Measurements from ENCODE around the gene F3.
A peak's percentile ranks its signal among the peaks of the same experiment; 100 is the strongest.

Gene F3

DNA sequence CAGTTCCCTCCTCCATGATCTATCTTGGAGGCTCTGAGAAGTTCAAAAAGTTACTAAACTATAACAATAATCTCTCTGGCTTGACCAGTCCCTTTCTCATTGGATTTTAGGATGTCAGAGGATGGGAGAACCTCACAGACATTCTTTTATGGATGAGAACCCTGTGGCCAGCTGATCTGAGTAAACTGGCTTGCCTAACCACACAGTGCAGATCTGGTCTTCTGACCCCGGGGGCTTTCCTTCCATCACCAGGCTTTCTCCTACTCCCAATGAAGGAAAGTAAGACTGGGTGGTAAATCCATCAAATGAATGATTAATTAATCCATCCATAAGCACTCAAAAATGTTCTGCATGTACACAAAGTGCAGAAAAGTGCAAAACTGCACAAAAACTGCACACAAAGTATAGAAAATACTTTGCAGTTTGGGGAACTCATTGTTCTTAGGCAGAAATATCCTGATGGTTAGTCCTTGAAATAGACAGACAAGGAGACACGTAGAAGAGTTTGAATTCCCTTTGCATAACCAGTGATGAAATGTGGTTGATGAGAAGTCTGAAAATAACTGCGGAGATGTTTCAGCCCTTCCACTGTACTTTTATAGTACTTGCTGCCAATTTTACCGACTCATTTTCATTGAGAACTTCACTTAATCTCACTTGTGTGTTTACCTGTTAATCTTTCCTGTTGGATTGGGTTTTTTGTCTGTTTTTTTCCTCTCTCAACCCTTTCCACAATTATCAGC lies 2.5 kb upstream of the F3 start:
- Mint-ChIP-seq H3K27me3 (ENCODE audit: low read depth) (peaks cover 78% of the 10 kb centered on the region), H3K36me3 (ENCODE audit: low read depth) (no peaks in the 10 kb centered on the region), H3K4me1 (ENCODE audit: low read depth) (peaks cover 13% of the 10 kb centered on the region), H3K4me3 (no peak overlapping the region), H3K9me3 (no peaks in the 10 kb centered on the region), H3K27ac (no peak overlapping the region)
- DNase-seq (ENCODE audit: low spot score), result no peak

- H3K4me1 Mint-ChIP-seq (ENCODE audit: low read depth), result peaks cover 13% of the 10 kb centered on the region
- DNase-seq (ENCODE audit: low spot score), result no peak
- H3K36me3 Mint-ChIP-seq (ENCODE audit: low read depth), result no peaks in the 10 kb centered on the region
- no peaks in the 10 kb centered on the region for H3K9me3 Mint-ChIP-seq
- H3K27me3 Mint-ChIP-seq (ENCODE audit: low read depth), result peaks cover 79% of the 10 kb centered on the region
- H3K27ac Mint-ChIP-seq, result no peak overlapping the region
- peak overlapping the region; percentile 85 for H3K4me3 Mint-ChIP-seq
Observed at GRCh38 chr1:94543001-94543400, 1.4 kb upstream of the F3 start.

GRCh38 chr1:94542088-94542870 lies 720 bp upstream of the F3 start:
- peak overlapping the region; percentile 85 for H3K4me3 Mint-ChIP-seq
- no peak overlapping the region for H3K27ac Mint-ChIP-seq
- DNase-seq (ENCODE audit: low spot score), result no peak
- H3K9me3 Mint-ChIP-seq, result no peaks in the 10 kb centered on the region
- peaks cover 13% of the 10 kb centered on the region for H3K4me1 Mint-ChIP-seq (ENCODE audit: low read depth)
- H3K27me3 Mint-ChIP-seq (ENCODE audit: low read depth), result peaks cover 80% of the 10 kb centered on the region
- H3K36me3 Mint-ChIP-seq (ENCODE audit: low read depth), result no peaks in the 10 kb centered on the region

- Mint-ChIP-seq H3K36me3 (ENCODE audit: low read depth) (no peaks in the 10 kb centered on the region), H3K4me3 (peak overlapping the region; percentile 70)
- no peak for DNase-seq (ENCODE audit: low spot score)
Observed at GRCh38 chr1:94540440-94541245, 916 bp downstream of the F3 start.

GRCh38 chr1:94539496-94539895 lies 2.1 kb downstream of the F3 start:
- Mint-ChIP-seq H3K27ac (no peak overlapping the region), H3K4me3 (no peak overlapping the region), H3K9me3 (no peaks in the 10 kb centered on the region), H3K27me3 (ENCODE audit: low read depth) (peaks cover 68% of the 10 kb centered on the region), H3K4me1 (ENCODE audit: low read depth) (peaks cover 13% of the 10 kb centered on the region), H3K36me3 (ENCODE audit: low read depth) (no peaks in the 10 kb centered on the region)
- DNase-seq (ENCODE audit: low spot score), result no peak

More at GRCh38 chr1:94540440-94541245, 916 bp downstream of the F3 start:
- Mint-ChIP-seq H3K27ac (no peak overlapping the region), H3K27me3 (ENCODE audit: low read depth) (peaks cover 73% of the 10 kb centered on the region), H3K4me1 (ENCODE audit: low read depth) (peaks cover 13% of the 10 kb centered on the region), H3K9me3 (no peaks in the 10 kb centered on the region)

DNA sequence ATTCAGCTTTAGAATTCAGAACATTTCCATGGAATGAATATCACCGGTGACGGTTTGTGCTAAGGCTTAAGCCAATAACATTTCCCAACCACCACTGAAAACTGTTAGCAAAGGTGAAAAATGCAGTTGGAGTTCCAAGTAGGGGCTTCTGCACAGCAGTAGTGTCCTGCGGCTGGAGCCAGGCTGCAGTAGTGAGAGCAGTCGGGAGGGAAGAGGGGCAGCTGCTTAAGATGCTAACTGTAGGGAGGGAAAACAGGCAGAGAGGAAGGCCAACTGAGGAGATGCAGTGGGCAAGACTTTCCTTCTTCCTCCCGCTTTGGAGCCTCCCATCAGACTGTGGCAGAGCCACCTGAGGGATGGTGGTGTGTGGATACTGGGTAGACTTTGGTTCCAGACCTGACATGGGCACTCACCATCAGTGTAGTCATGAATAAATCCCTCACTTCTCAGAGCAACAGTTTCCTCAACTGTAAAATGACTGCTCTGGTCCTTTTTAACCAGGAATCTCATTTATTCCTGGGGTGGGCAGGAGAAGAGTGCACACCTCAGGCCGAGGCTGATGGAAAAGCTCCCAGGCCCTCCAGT lies 3.2 kb downstream of the F3 start:
- Mint-ChIP-seq H3K27me3 (ENCODE audit: low read depth) (peaks cover 58% of the 10 kb centered on the region), H3K27ac (no peak overlapping the region), H3K9me3 (no peaks in the 10 kb centered on the region), H3K36me3 (ENCODE audit: low read depth) (no peaks in the 10 kb centered on the region), H3K4me1 (ENCODE audit: low read depth) (peaks cover 13% of the 10 kb centered on the region), H3K4me3 (no peak overlapping the region)
- DNase-seq (ENCODE audit: low spot score), result no peak

DNA sequence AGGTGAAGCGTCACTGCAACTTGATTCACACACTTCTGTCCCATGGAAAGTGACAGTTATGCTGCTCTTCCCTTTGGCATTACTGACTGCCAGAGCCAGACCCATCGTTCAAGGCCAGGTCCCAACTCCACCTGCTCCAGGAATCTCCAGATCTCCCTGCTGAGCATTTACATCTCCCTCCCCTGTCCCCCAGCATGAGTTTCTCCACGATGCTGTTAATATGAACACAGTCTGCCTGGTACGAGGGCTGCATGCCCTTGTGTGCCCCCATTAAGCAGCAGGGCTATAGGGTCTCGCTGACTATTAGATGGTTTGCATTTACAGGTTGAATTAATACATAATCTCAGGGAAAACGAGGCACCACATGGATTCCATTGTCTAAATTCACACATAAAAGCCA lies 4.3 kb downstream of the F3 start:
- Mint-ChIP-seq H3K27me3 (ENCODE audit: low read depth) (peaks cover 48% of the 10 kb centered on the region), H3K36me3 (ENCODE audit: low read depth) (no peaks in the 10 kb centered on the region), H3K4me1 (ENCODE audit: low read depth) (peaks cover 7% of the 10 kb centered on the region)

DNA sequence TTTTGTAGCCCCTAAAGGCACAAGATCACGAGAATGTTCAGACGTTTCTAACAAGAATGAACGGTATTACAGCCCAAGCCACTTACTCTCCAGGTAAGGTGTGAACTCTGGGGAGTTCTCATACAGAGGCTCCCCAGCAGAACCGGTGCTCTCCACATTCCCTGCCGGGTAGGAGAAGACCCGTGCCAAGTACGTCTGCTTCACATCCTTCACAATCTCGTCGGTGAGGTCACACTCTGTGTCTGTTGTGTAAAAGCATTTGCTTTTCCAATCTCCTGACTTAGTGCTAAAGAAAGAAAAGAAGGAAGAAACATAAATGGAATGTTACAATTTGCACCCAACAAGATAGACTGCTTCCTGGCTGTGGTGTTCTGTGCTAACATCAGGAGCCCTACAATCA lies 5.7 kb downstream of the F3 start:
- DNase-seq (ENCODE audit: low spot score), result no peak
- Mint-ChIP-seq H3K27me3 (ENCODE audit: low read depth) (peaks cover 39% of the 10 kb centered on the region), H3K27ac (no peak overlapping the region), H3K9me3 (no peaks in the 10 kb centered on the region), H3K4me3 (no peak overlapping the region), H3K36me3 (ENCODE audit: low read depth) (no peaks in the 10 kb centered on the region), H3K4me1 (ENCODE audit: low read depth) (peaks cover 1% of the 10 kb centered on the region)

More for the DNA sequence above, 4.3 kb downstream of the F3 start:
- no peak for DNase-seq (ENCODE audit: low spot score)
- Mint-ChIP-seq H3K9me3 (no peaks in the 10 kb centered on the region), H3K4me3 (no peak overlapping the region), H3K27ac (no peak overlapping the region)

DNA sequence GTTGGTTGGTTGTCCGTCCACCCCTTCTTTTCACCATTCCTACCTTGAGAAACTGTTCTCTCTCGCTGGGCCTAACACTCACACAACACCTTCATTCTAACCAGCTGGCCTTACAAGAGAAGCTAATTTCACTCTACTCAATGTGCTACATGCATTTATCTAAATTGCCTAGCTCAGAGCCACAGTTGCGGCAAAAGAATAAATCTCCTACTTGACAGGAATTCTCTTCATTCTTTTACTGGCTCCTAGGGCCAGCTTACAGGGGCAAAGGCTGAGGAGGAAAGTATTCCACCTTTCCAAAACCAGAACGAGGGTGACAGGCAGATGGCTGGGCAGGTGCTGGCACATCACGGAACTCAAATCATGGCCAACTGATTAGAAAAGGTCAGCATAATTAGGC lies 6.5 kb downstream of the F3 start:
- peaks cover 31% of the 10 kb centered on the region for H3K27me3 Mint-ChIP-seq (ENCODE audit: low read depth)
- no peaks in the 10 kb centered on the region for H3K4me1 Mint-ChIP-seq (ENCODE audit: low read depth)

GRCh38 chr1:94532077-94532476 lies 9.5 kb downstream of the F3 start:
- no peak overlapping the region for H3K27ac Mint-ChIP-seq
- H3K27me3 Mint-ChIP-seq (ENCODE audit: low read depth), result peaks cover 7% of the 10 kb centered on the region
- H3K4me3 Mint-ChIP-seq, result no peak overlapping the region
- H3K9me3 Mint-ChIP-seq, result no peaks in the 10 kb centered on the region
- H3K36me3 Mint-ChIP-seq (ENCODE audit: low read depth), result no peaks in the 10 kb centered on the region
- no peak for DNase-seq (ENCODE audit: low spot score)
- no peaks in the 10 kb centered on the region for H3K4me1 Mint-ChIP-seq (ENCODE audit: low read depth)

More for the DNA sequence above, 6.5 kb downstream of the F3 start:
- Mint-ChIP-seq H3K9me3 (no peaks in the 10 kb centered on the region), H3K4me3 (no peak overlapping the region), H3K36me3 (ENCODE audit: low read depth) (no peaks in the 10 kb centered on the region), H3K27ac (no peak overlapping the region)
- no peak for DNase-seq (ENCODE audit: low spot score)

GRCh38 chr1:94531664-94532063 lies 9.9 kb downstream of the F3 start:
- H3K4me1 Mint-ChIP-seq (ENCODE audit: low read depth), result no peaks in the 10 kb centered on the region
- H3K27ac Mint-ChIP-seq, result no peak overlapping the region
- no peaks in the 10 kb centered on the region for H3K9me3 Mint-ChIP-seq
- no peaks in the 10 kb centered on the region for H3K36me3 Mint-ChIP-seq (ENCODE audit: low read depth)
- DNase-seq (ENCODE audit: low spot score), result no peak
- H3K4me3 Mint-ChIP-seq, result no peak overlapping the region
- peaks cover 6% of the 10 kb centered on the region for H3K27me3 Mint-ChIP-seq (ENCODE audit: low read depth)

- Mint-ChIP-seq H3K27me3 (ENCODE audit: low read depth) (peaks cover 9% of the 10 kb centered on the region), H3K36me3 (ENCODE audit: low read depth) (no peaks in the 10 kb centered on the region), H3K9me3 (no peaks in the 10 kb centered on the region), H3K27ac (no peak overlapping the region), H3K4me1 (ENCODE audit: low read depth) (no peaks in the 10 kb centered on the region), H3K4me3 (no peak overlapping the region)
- DNase-seq (ENCODE audit: low spot score), result no peak
Observed at GRCh38 chr1:94530373-94530878, 11.1 kb downstream of the F3 start.

DNA sequence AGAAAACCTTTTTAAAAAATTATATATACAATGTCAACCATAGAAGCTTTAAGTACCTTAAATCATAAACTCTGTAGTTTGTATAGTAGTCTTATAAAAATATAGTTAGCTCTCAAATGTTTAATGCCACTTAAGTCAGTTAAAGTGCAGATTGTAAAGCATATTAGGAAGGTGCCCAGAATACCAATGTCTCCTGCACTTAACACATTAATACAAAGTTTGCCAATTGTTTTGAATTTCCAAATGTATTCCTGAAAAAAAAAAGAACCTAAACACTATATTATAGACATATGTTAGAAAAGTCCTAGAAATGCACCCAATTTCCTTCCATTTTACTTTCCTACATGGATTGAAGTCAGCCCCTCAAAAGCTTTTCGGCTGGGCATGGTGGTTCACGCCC lies 12.1 kb downstream of the F3 start:
- no peaks in the 10 kb centered on the region for H3K4me1 Mint-ChIP-seq (ENCODE audit: low read depth)
- no peak overlapping the region for H3K4me3 Mint-ChIP-seq
- peaks cover 9% of the 10 kb centered on the region for H3K27me3 Mint-ChIP-seq (ENCODE audit: low read depth)
- no peak for DNase-seq (ENCODE audit: low spot score)
- no peaks in the 10 kb centered on the region for H3K36me3 Mint-ChIP-seq (ENCODE audit: low read depth)
- H3K27ac Mint-ChIP-seq, result no peak overlapping the region
- no peaks in the 10 kb centered on the region for H3K9me3 Mint-ChIP-seq
